Measurements from ENCODE around the gene MS4A15. TPM values are rescaled to one million over a fixed set of nuclear protein-coding genes. Genes with fewer than 3 reads are reported as not detected.

Gene MS4A15
- total and polyA plus RNA-seq, 7 donors: 0.04 TPM; not detected in 6

DNA sequence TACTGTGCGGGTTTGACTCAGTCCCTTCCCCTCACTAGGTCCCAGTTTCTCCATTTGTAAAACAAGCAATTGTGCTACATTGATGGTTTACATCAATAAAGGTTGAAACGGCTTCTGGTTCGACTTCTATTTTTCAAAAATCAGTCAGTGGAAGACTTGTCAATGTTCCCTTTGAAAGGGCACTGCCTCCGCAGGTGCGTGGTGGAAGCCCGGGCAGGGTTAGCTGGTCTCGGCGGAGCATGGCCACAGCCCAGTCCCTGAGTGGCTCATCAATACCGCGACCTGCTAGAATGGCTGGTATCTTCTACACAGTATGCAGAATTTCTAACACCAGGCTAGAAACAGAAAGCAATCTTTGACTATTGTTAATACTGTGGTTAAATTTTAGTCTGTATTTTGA lies 44.5 kb downstream of the MS4A15 start:
- intact Hi-C loops (cut with DNase I): no loop called here
- Histone ChIP-seq H3K36me3 (no peaks in the 10 kb centered on the region), H3K27ac (no peak overlapping the region), H3K9me3 (no peaks in the 10 kb centered on the region), H3K4me1 (no peaks in the 10 kb centered on the region), H3K4me3 (no peak overlapping the region), H3K27me3 (no peaks in the 10 kb centered on the region)
- WGBS, 2 donors: 86 to 91% methylated on average over 10 of the region's 10 CpGs
- DNase-seq: no peak
- TF ChIP-seq EP300 (IDR thresholded peaks at IDR 0.05): no peak

DNA sequence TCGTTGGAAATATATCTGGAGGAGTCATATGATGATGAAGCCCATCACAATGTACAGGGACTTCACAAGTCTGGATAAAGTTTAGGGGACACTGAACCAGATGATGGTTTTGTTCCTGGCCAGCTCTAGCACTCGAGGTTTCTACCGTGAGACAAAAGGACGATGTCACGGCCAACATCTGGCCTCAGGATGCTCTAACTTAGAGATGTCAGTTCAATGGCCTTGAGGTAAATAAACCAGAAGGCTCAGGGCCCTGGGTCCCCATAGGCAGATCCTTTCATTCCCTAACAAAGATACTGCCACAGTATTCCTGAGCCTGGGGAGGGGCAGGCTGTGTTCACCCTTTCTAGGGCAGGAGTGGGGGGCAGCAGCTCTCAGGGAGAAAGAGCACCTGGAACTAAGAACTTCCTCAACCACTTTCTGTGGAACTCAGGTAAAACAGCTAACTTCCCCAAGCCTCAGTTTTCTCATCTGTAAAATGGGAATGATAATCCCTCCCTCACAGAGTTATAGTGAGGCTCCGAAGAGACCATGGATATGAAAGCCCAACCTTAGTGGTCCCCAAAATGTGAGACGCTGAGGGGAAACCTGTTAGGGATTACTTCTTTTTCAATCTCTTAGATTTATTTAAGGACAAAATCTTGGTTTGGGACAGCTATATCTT lies 46.7 kb downstream of the MS4A15 start:
- Histone ChIP-seq H3K36me3 (no peaks in the 10 kb centered on the region), H3K27me3 (no peaks in the 10 kb centered on the region), H3K4me3 (no peak overlapping the region), H3K4me1 (no peaks in the 10 kb centered on the region), H3K9me3 (no peaks in the 10 kb centered on the region), H3K27ac (no peak overlapping the region)
- no peak for TF ChIP-seq EP300 (IDR thresholded peaks at IDR 0.05)
- intact Hi-C loops (cut with DNase I): no loop called here
- 81 to 85% methylated on average over 7 of the region's 7 CpGs for WGBS, 2 donors
- no peak for DNase-seq

DNA sequence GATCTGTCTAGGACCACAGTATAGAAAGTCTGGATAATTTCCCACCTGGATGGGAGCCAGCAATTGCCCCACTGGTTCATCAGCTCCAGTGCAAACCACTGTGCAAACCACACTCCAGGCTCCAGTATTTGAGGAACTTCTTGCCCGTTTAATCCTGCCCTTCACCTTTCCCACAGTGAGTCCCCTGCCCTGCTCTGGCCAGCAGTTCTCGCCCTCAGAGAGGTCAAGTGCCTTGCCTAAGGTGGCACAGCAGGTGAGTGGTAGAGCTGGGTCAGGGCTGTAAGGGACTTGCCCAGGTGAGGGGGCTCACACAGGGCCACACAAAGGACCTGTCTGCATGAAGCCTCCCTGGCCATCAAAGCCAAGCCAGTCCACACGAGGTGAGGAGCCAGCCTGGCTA lies 52.6 kb downstream of the MS4A15 start:
- Histone ChIP-seq H3K9me3 (no peaks in the 10 kb centered on the region), H3K4me1 (no peaks in the 10 kb centered on the region), H3K36me3 (no peaks in the 10 kb centered on the region), H3K4me3 (no peak overlapping the region), H3K27ac (no peak overlapping the region), H3K27me3 (no peaks in the 10 kb centered on the region)
- 67 to 70% methylated on average over 3 of the region's 3 CpGs for WGBS, 2 donors
- TF ChIP-seq CTCF (IDR thresholded peaks at IDR 0.05) (no peak), POLR2A (IDR thresholded peaks at IDR 0.05) (no peak), POLR2AphosphoS5 (IDR thresholded peaks at IDR 0.05) (no peak), EP300 (IDR thresholded peaks at IDR 0.05) (no peak)
- intact Hi-C loops (cut with DNase I): no loop called here
- DNase-seq: no peak

DNA sequence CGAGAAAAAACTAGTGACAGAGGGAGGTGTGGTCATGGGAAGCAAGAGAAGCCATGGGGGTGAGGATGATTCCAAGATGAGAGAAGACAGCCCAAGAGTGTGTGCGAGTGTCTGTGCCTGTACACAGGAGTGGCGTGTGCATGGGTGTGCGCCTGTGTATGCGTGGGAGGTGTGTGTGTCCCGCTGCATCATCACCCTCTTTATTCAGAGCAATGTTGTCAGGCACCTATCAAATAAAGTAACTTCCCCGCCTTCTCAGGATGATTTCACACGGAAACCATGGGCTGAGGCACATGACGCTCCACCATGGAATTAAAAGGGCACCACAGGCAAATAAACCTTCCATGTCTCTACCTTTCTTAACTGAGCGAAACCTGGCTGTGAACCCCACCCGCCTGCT lies 53.0 kb downstream of the MS4A15 start:
- H3K27me3 ChIP-seq: no peaks in the 10 kb centered on the region
- H3K9me3 ChIP-seq: no peaks in the 10 kb centered on the region
- no peak overlapping the region for H3K27ac ChIP-seq
- no peak for DNase-seq
- intact Hi-C loops (cut with DNase I): no loop called here
- WGBS, 2 donors: 92 to 93% methylated on average over 11 of the region's 11 CpGs
- no peak overlapping the region for H3K4me3 ChIP-seq
- TF ChIP-seq CTCF (IDR thresholded peaks at IDR 0.05) (no peak), POLR2AphosphoS5 (IDR thresholded peaks at IDR 0.05) (no peak), EP300 (IDR thresholded peaks at IDR 0.05) (no peak), POLR2A (IDR thresholded peaks at IDR 0.05) (no peak)
- no peaks in the 10 kb centered on the region for H3K36me3 ChIP-seq
- no peaks in the 10 kb centered on the region for H3K4me1 ChIP-seq

- H3K9me3 ChIP-seq: no peaks in the 10 kb centered on the region
- H3K36me3 ChIP-seq: no peaks in the 10 kb centered on the region
- intact Hi-C loops (cut with DNase I): no loop called here
- H3K27ac ChIP-seq: no peak overlapping the region
- no peaks in the 10 kb centered on the region for H3K4me1 ChIP-seq
- H3K4me3 ChIP-seq: no peak overlapping the region
- WGBS, 2 donors: 95 to 96% methylated on average over 4 of the region's 4 CpGs
- no peak for TF ChIP-seq POLR2AphosphoS5 (IDR thresholded peaks at IDR 0.05)
- no peak for DNase-seq
- no peaks in the 10 kb centered on the region for H3K27me3 ChIP-seq
These were observed 53.5 kb downstream of the MS4A15 start for GRCh38 chr11:60810151-60810550.

DNA sequence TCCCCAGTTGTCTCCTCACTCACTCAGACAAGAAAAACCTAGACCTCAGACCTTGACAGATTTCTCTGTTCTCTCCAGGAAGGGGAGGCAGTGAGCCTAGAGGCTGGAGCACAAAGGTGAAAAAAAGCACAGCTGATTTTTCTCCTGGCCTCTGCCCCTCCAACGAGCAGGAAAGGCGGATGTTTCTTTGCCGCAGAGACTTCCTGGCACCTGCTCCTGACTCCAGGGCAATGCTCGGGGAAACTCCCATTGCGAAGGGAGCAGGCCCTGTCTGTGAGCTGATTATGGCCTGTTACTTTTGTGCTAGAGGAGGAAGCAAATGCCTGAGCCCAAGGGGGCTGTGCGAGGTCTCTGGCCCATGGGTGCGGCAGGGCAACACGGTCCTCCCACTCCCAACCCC lies 53.9 kb downstream of the MS4A15 start:
- intact Hi-C loops (cut with DNase I): no loop called here
- Histone ChIP-seq H3K27ac (no peak overlapping the region), H3K4me1 (no peaks in the 10 kb centered on the region), H3K27me3 (no peaks in the 10 kb centered on the region), H3K36me3 (no peaks in the 10 kb centered on the region), H3K9me3 (no peaks in the 10 kb centered on the region), H3K4me3 (no peak overlapping the region)
- no peak for DNase-seq
- no peak for TF ChIP-seq CTCF (IDR thresholded peaks at IDR 0.05)
- no peak for TF ChIP-seq POLR2A (IDR thresholded peaks at IDR 0.05)
- TF ChIP-seq EP300 (IDR thresholded peaks at IDR 0.05): no peak
- no peak for TF ChIP-seq POLR2AphosphoS5 (IDR thresholded peaks at IDR 0.05)
- WGBS, 2 donors: 9 to 26% methylated on average over 8 of the region's 8 CpGs

Data from sigmoid colon (tissue), 7 donors.